HFFc6 (cell line): ENCODE data around the gene ADCY6. TPM values are rescaled to one million over a fixed set of nuclear protein-coding genes. Genes with fewer than 3 reads are reported as not detected.

ENCODE experiments used
- DNase-seq: peaks from one replicate; pipeline ENCODE4 v3.0.0-alpha.2; 2018
- H3K27ac Mint-ChIP-seq: 2 replicates; pipeline ENCODE4 v1.8.0; 2020; ENCODE audit warnings: mild to moderate bottlenecking, mixed read lengths
- H3K27me3 Mint-ChIP-seq: 2 replicates; pipeline ENCODE4 v1.8.0; 2021; ENCODE audit warnings: mild to moderate bottlenecking, moderate library complexity, mixed read lengths; ENCODE audit not compliant: insufficient read depth
- H3K36me3 Mint-ChIP-seq: 2 replicates; pipeline ENCODE4 v1.8.0; 2021; ENCODE audit warnings: low read depth, mixed read lengths
- H3K4me1 Mint-ChIP-seq: 2 replicates; pipeline ENCODE4 v1.8.0; 2020; ENCODE audit warnings: low read depth, mixed read lengths
- H3K4me3 Mint-ChIP-seq: 2 replicates; pipeline ENCODE4 v1.8.0; 2020; ENCODE audit warnings: mild to moderate bottlenecking, moderate library complexity, mixed read lengths
- H3K9me3 Mint-ChIP-seq: 2 replicates; pipeline ENCODE4 v1.8.0; 2020; ENCODE audit warnings: mild to moderate bottlenecking, mixed read lengths
- CTCF ChIP-seq: fragments of 200-600 bp; sonication (generic); IDR thresholded peaks from 2 replicates; pipeline ENCODE4 v1.5.0; 2021; ENCODE audit warnings: antibody characterized with exemption, mild to moderate bottlenecking
- microRNA-seq: library from miRNA; unstranded; fragments of <30 nt; microRNA quantifications from one replicate; pipeline ENCODE4, GENCODE V29; 2019
- total RNA-seq, 6 experiments: library from RNA; stranded (reverse); fragmentation: NEBNext Ultra II Directional; extraction: Animal tissue kit (Norgen Biotek cat#: 25700); gene quantifications; 2 replicates in 1 of 6; 3 replicates in 5 of 6; pipeline ENCODE4 v1.2.3, GENCODE V29; 2021

Gene ADCY6
- total RNA-seq, 6 experiments from 2014 or later = 20.3 to 31.6 (median 22.4) TPM

GRCh38 chr12:48717252-48717695, 71.6 kb downstream of the ADCY6 start:
- no peak for DNase-seq
- peak overlapping the region; percentile 99 for H3K4me3 Mint-ChIP-seq
- H3K27ac Mint-ChIP-seq = peak overlapping the region; percentile 99
- peaks cover 40% of the 10 kb centered on the region for H3K4me1 Mint-ChIP-seq
- no peaks in the 10 kb centered on the region for H3K27me3 Mint-ChIP-seq
- TF ChIP-seq CTCF = no peak
- H3K36me3 Mint-ChIP-seq = peaks cover 51% of the 10 kb centered on the region
- H3K9me3 Mint-ChIP-seq = peaks cover 21% of the 10 kb centered on the region

GRCh38 chr12:48716493-48717251, 72.2 kb downstream of the ADCY6 start, which contains the start of gene CCNT1:
Gene CCNT1 (minus strand): TSS chr12:48716707. CDS start chr12:48716675, 32 bp downstream.
- H3K4me1 Mint-ChIP-seq = peaks cover 40% of the 10 kb centered on the region
- peaks cover 20% of the 10 kb centered on the region for H3K9me3 Mint-ChIP-seq
- no peaks in the 10 kb centered on the region for H3K27me3 Mint-ChIP-seq
- peak; percentile 57 for TF ChIP-seq CTCF
- peak within 1 kb of the TSS; percentile 99 for H3K27ac Mint-ChIP-seq
- DNase-seq = peak; percentile 100
- H3K4me3 Mint-ChIP-seq = peak within 1 kb of the TSS; percentile 99
- peaks cover 51% of the 10 kb centered on the region for H3K36me3 Mint-ChIP-seq

Small RNAs within 50 kb of the gene (microRNA-seq; reads per million reads assigned to microRNA genes)
- gene MIR4701 = not detected

Other genes with a start within 250 kb of the ADCY6 start
- gene LALBA, start 219.0 kb downstream of the ADCY6 start, total RNA-seq = not detected
- gene KANSL2, start 106.9 kb downstream of the ADCY6 start, total RNA-seq = 10 to 100 TPM; 17.6 to 28.8 (median 23.2) TPM
- gene CCNT1, start 72.4 kb downstream of the ADCY6 start, total RNA-seq = 10 to 100 TPM; 30.7 to 36.7 (median 31.3) TPM
- 10 to 100 TPM; 32.3 to 44.4 (median 38.4) TPM for gene CACNB3, start 29.4 kb upstream of the ADCY6 start, total RNA-seq
- gene DDX23, start 63.1 kb upstream of the ADCY6 start, total RNA-seq = 10 to 100 TPM; 57.4 to 84.1 (median 69.8) TPM
- gene RND1, start 76.8 kb upstream of the ADCY6 start, total RNA-seq = under 1 TPM in 4 of 6 experiments, not detected in 2; 0.12 to 0.68 (median 0.18) TPM
- 100 to 1,000 TPM in 2 of 6 experiments, 10 to 100 TPM in 4; 59.2 to 117 (median 70.8) TPM for gene FKBP11, start 136.4 kb upstream of the ADCY6 start, total RNA-seq
- gene ARF3, start 168.4 kb upstream of the ADCY6 start, total RNA-seq = 100 to 1,000 TPM; 186 to 213 (median 203) TPM
- gene WNT10B, start 182.6 kb upstream of the ADCY6 start, total RNA-seq = 1 to 10 TPM in 4 of 6 experiments, under 1 TPM in 2; 0.87 to 1.7 (median 1.3) TPM
- not detected for gene WNT1, start 189.2 kb upstream of the ADCY6 start, total RNA-seq
- gene DDN, start 210.3 kb upstream of the ADCY6 start, total RNA-seq = under 1 TPM; 0.17 to 0.40 (median 0.23) TPM
- 10 to 100 TPM; 79.0 to 92.0 (median 83.3) TPM for gene PRKAG1, start 229.7 kb upstream of the ADCY6 start, total RNA-seq